Heart left ventricle (tissue), 13 donors: ENCODE results near the gene CGB3.

Source experiments
- POLR2A ChIP-seq, 2 donors: fragments of 450-650 bp; IDR thresholded peaks; one replicate each; pipeline ENCODE4 v1.6.1; 2017; ENCODE audit warnings: antibody characterized with exemption in 2 of 2, mild to moderate bottlenecking in 2 of 2, moderate library complexity in 2 of 2
- TF ChIP-seq, protein P1 (sequence below), 12 donors: fragments of 200-600 bp; sonication (generic) in 4 of 12; IDR thresholded peaks; one replicate each; pipeline versions ENCODE4 v1.5.0 to v1.8.0; 2018 to 2022; ENCODE audit warnings: antibody characterized with exemption in 12 of 12, mild to moderate bottlenecking in 5 of 12
- donor health status: ischemic (EF 13 %, LVEDD 7.1; RV severe dilation, severe dysfunction).
- donor health status: DM: no; HTN: yes; CAD: no.
- donor health status: DM: no; HTN: no; CAD: no.
- donor health status: ischemic (EF 25% LVEDD 6.9; RV normal size, moderate dysfunction).
- donor health status: ischemic (EF 25% LVEDD 5.7; RV mildly dilated, moderate dysfunction).
- donor health status: ischemic (EF 35%, LVEDD 5.7; RV mildly dilated, moderate dysfunction).
- donor health status: nonischemic (EF 11% LVEDD 7.7; RV severe dilation, severe dysfunction).
- donor health status: DM: yes; HTN: yes; CAD: no.
- donor health status: PGD.
- donor health status: ischemic (EF 29% LVEDD 5.4; RV normal size, mild dysfunction).
- donor health status: nonischemic (EF 23%, LVEDD 6.1; RV moderate dilation, normal function).

DNA sequence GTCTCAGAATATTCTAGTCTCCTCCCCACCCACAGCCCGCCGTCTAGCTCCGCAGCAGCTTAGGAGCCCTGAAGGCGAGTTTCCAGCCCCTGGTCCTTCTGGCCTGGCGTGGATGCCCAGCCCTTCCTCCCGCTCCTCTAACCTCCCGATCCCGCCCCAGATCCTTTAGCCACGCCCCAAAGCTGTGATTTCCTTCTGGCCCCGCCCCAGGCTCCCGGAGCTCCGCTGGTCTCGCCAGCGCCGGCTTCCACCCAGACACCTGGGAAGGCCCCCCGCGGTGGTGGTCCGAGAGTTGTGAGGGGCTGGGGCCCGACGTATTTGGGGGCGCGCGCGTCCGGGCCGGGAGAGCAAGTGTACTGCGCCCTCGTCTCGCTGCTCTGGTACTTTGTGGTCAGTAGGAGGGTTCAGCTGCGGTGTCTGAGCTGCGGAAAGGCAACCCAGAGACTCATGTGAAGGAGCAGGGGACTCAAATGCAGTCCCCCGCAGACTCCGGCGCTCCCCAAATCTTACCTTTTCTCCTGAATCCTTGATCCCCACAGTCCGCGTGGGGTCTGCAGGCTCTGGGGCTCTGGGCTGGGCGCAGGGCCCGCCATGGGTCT lies 33.6 kb upstream of the CGB3 start, which contains the start of gene CGB7:
- TF ChIP-seq, protein P1, sequence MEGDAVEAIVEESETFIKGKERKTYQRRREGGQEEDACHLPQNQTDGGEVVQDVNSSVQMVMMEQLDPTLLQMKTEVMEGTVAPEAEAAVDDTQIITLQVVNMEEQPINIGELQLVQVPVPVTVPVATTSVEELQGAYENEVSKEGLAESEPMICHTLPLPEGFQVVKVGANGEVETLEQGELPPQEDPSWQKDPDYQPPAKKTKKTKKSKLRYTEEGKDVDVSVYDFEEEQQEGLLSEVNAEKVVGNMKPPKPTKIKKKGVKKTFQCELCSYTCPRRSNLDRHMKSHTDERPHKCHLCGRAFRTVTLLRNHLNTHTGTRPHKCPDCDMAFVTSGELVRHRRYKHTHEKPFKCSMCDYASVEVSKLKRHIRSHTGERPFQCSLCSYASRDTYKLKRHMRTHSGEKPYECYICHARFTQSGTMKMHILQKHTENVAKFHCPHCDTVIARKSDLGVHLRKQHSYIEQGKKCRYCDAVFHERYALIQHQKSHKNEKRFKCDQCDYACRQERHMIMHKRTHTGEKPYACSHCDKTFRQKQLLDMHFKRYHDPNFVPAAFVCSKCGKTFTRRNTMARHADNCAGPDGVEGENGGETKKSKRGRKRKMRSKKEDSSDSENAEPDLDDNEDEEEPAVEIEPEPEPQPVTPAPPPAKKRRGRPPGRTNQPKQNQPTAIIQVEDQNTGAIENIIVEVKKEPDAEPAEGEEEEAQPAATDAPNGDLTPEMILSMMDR (IDR thresholded peaks at IDR 0.05) = no peak
- TF ChIP-seq POLR2A (IDR thresholded peaks at IDR 0.05) = no peak
